ENCODE data around the gene FAM180A.
"Not testable (repeated sequence)": the region's sequence is repeated elsewhere in the genome, so short reads cannot be mapped to it uniquely, and the experiment has no call there.

FAM180A gene

DNA sequence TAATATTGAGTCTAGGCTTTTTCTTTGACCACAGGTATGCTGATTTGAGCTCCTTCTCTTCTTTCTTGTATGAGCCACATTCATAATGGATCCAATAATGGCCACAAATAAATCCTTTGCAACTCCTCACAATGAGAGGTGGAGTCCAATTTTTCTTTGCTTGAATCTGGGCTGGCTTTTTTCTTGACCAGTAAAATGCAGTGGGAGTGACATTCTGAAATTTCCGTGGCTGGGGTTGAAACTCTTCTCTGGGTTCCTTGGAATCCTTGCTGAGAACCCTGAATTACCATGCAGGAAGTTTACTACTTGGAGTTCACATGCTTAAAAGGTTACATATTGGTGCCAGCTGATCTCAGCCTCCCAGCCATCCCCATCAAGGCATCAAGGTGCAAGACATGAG lies 22.4 kb upstream of the FAM180A start:
- DNase-seq: no peak

DNA sequence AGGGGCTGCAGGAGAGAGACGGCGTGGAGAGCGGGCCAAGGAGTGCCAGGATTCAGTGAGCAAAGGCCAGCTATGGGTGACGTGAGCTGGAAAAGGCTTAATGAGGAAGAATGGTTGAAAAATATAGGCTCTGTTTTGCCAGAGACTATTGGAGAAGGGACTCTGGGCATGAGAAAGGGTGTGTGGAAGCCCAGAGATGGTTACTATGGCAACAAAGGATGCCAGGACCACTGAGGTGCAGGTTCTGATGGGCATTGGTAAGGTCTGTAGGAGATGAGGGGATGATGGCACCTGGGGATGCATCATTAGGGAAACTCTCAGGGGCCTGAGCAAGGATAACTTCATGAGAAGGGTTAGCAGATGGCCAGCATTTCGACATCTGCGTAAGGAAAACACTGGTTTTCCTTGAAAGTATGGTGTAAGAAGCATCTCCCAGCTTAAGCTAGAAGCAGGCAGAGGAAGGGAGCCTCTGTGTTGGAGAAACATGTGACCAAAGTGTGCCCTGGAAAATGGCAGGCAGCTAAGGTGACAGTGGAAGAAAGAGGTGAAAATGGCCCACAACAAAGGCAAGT lies 21.6 kb upstream of the FAM180A start:
- no peak for DNase-seq

DNA sequence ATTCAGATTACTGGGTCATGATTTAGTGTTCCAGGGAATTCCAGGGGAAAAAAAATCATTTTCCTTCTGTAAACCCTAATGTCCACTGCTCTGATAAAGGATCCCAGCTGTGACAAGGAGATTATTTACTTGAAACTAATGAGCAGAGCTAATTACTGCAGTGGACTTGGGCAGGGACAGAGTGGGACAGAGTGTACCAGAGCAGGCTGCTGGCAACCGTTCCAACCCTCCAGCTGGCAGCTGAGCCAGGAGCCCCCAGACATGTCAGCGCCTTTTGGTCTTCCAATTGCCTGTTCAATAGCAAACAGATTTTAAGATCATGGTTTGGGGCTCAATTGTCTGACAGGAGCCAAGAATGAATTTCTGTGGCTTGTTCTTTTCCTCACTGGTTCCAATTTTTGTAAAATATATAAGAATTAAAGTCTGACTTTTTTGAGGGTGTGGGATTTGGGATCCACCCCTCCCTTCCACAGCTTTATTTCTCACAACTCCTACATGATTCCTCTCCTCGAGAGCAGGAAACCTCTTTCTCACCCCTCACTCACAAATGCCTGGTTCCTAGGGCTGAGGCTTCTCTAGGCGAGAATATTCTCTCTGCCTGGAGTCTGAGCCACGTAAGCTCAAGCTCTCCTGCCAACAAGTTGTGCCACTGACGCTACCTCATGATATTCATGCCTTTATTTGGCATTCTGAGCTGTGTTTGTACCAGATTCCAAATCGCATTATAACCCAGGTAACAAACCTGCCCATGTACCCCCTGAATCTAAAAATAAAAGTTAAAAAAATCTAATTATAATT lies 20.6 kb upstream of the FAM180A start:
- no peak for DNase-seq

DNA sequence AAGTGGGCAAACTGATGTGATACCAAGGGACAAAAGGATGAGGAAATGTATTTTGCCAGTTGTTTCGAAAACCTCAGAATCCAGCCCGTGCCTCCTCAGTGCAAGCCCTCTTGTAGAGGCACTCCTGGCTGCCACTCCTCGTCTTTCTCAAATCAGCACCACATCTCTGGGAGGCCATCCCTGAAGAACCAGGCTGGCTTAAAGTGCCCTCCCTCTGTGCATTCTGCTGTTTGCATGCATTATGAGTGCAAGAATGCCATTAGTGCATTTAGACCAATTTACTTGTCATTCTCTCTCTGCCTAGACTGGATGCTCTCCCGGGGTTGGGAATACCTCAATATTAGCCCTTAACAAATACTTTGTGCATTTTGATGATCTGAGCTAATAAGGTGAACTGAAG lies 19.9 kb upstream of the FAM180A start:
- no peak for DNase-seq

DNA sequence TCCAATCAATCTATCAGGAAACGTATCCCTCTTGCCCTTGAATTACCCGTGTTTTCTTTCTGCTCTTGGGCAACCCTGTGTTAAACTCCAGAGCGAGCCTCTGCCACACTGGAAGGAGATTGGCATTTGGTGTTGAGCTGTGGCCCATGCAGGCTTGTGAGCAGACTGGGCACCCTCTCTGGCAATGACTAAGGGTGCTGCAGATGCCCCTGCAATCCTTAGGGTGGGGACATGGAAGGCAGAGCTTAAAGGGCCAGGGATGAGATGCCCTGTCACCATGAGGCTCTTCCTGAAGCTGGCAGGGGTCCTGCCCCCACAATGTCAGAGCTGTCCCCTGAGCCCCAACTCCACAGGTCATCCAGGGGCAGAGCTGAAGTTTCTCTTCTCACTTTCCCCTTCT lies 19.5 kb upstream of the FAM180A start:
- DNase-seq: no peak

DNA sequence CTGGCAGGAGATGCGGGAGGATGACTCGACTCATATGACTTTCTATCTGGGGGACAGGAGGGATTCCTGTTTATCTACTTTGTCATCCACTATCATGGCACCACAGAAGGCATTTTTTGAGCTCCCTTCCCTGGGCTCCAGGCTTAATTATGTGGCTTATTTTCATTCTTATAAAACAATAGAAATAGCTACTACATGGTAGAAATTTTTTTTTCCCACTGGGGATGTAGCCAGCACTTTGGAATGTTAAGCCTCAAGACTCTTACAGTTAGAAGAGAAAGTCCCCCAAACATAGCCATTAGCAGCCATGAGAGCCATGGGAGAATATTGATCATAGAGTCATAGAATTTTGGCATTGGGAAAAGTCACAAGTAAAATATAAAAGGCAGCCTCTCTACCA lies 14.6 kb upstream of the FAM180A start:
- no peak for DNase-seq

DNA sequence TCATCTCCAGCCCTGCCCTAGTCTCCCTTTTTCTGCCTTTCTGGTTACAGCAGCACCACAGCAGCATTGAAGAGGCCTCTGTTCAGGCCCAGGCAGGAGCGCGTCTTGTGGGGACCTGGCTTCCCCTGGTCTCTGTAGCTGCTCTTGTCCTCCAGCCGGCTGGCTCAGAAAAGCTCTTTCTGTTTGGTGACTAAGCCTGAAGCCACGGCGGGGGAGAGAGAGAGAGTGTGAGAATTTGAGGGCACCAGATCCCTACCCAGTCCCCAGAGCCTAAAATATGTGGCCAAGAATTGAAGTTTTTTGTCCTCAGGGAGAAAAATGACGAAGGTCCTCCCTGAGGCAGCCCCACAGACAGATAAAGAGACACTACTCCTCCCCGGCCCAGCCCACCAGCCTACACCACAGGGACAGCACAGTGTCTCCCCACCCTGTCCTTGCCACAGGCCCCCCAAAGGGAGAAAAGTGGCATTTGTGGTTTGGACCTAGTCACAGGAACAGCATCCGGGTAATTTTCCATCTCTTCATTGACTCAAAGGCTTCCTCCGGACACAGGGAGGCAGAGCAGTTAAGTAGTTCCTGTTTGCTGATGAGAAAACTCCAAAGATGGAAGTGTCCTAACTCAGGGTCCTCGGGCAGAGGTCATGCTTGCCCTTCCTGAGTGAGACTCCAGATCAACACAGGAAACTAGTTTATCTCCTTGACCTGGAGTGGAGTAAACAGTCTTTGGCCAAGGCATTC lies 13.3 kb upstream of the FAM180A start:
- no peak for DNase-seq

DNA sequence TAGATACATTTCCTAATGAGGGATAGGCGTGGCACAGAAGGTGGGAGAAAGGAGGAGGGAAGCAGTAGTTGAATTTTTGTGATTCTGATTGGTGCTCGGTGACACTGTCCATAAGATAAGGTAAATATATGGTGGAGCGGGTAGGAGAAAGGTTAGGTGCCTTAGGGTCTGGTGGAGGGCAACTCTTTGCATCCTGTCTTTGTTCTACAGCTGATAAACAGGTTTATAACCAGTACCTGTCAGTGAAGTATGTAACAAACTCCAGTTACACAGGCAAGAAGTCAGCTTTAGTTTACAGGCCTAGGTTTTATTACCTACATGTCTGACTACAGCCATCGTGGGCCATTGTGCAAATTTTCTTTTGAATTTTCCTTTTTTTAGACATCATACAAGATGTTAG lies 10.9 kb upstream of the FAM180A start:
- DNase-seq: no peak

DNA sequence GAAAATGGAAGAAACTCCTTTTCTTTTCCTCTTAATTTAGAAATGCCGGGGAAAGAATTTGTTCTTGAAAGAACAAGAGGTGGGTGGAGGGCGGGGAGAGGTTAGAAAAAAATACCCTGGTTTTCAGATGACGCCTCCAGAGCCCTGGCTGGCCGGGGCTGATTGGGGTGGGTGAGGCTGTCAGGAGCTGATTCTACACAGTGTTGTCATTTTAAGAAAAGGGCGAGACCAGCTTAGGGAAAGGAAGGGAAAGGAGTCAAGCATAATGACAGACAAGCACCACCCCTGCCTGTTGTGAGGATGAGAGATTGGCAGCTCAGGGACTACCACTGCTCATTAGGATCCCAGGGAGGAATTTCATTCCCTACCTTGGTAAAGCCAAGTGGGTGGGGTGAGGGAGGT lies 9.9 kb upstream of the FAM180A start:
- no peak for DNase-seq

DNA sequence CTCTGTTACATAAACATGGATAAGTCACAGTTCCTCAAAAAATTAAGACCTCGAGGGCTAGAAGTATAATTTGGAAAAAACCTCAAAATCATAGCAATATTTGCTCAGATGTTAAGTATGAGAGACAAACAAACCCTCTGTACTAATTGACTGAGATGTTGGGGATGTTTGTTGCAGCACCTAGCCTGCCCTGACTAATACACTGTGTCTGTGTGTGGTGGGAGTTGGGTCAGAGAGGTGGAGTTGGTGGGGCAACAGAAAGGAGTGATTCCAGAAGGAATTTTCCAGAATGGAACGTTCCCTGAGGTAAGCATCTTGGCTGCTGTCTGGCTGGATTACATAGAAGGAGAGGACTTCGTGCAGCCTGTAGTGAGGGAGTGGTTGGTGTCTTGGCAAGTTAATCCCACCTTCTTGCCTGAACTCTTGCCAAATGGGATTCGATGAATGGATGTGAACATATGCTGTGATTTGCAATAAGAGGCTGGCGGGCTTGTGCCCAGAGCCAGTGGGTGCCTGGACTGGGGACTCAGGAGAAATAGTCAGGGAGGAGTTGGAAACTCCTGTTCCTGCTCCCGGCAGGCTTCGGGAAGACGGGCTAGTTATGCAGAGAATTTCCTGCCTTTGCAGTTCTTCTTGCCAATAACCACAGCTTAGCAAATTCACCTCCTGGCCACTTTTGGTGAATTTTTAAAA lies 9.3 kb upstream of the FAM180A start:
- DNase-seq: no peak

DNA sequence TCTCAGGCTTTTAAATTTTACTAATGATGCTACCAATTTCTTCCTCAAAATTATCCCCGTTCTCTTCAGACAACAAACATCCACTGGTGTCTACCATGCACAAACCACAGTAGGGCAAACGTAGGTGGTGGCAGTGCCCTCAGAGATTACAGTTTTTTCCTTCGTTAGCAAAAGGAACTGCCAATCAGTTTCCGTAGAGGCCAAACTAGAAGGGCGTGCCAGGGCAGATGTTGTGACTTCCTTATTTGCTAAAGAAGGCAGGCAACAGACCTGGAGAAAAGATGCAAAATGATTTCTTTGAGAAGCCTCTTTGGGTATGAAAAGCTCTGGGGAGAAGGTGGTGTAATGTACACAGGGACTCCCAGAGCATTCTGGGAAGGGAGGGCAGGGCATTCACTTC lies 7.6 kb upstream of the FAM180A start:
- no peak for DNase-seq

DNA sequence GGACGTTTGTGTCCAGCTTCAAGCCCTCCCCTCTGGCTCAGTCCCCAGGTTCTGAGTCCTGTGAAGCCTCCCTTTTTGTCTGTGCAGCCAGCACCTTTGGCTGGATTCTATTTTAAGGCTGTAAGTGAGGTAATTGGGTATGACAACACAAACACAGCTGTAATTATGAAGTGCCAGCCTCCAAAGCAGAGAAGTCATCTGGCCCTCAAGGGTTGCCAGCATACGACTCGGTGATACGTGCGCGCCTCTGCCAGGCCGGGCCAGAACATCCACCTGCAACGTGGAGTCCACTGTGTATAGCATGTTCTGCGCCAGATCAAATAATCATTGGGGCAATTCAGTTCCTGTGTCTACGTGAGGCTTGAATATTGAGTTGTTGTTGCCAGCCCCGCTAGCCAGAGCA lies 6.7 kb upstream of the FAM180A start:
- DNase-seq: no peak

DNA sequence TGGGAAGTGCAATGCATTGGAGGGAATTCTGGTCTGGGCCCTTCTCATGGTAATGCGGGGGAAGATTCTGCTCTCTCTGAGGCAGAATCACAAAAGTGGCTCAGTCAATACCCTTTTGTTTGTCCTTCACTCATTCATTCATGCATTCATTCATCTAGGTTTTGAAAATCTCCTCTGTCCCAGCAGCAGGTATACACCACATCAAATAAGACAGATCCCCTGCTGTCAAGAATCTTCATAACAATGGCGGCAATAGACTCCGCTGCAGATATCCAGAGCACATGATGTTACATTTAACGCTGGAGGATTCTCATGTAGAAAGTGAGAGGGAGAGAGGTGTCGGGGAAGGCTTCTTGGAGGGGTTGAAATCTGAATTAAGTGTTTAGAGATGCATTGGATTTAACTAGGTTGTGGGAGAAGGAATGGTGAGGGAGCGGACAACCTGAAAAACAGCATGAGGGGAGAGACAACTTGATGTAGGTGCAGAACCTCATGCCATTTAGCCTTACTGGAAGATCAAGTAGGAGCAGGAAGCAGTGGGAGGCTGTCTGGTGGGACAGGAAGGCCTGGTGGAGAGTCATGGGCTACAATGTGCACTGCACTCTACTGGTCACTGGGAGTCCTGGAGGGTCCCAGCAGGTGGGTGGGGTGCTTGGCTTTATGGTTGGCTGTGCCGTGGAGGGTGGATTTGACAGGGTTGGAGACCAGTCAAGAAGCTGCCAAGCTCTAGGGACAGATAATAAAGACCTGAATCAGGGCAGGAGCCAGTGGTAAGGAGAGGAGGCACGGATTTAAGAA lies 5.2 kb upstream of the FAM180A start:
- no peak for DNase-seq

DNA sequence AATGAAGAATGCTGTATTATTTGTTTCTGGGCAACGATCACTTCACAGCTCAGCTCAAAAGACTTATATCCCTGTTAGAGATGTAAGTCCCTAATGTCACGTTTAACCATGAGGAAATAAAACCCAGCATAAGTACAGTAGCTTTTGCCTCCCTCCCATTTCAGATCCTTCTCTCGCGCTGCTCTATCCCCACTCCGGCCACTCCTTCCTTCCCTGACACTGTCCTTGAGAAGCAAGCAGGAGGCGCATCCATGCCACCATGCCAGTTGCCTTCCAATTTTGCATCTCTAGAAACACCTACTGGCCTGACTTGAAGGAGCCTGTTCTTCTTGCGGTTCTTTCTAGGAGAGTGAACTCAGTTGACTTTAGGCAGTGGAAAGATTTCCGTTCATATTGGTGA lies 1.2 kb downstream of the FAM180A start:
- no peak for DNase-seq

DNA sequence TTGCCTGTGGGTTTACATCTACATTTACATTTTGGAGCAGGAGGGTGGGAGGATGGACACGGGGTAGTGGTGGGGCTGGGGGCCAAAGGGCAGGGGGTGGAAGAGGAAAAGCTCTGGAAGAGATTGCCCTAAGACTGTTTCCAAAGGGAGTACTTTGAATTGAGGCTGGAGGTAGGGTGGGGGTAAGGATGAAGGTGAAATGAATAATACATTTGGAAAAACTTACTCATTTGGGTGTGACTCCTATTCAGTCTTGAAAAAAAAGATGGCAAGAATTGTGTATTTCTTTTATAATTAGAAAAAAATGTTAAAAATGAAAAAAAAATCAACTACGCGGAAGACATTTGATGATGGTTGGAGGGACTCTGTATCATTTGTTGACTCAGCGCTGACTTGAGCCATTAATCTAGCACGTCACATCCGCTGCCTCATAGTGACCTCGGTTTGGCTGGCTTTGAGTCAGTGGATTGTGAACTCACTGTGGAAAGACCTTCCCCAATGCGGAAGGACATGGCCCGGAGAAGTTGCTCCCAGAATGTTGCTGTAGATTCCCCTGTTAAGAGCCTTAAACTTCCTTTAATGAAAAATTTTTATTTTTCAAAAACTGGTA lies 2.8 kb downstream of the FAM180A start:
- DNase-seq: no peak

DNA sequence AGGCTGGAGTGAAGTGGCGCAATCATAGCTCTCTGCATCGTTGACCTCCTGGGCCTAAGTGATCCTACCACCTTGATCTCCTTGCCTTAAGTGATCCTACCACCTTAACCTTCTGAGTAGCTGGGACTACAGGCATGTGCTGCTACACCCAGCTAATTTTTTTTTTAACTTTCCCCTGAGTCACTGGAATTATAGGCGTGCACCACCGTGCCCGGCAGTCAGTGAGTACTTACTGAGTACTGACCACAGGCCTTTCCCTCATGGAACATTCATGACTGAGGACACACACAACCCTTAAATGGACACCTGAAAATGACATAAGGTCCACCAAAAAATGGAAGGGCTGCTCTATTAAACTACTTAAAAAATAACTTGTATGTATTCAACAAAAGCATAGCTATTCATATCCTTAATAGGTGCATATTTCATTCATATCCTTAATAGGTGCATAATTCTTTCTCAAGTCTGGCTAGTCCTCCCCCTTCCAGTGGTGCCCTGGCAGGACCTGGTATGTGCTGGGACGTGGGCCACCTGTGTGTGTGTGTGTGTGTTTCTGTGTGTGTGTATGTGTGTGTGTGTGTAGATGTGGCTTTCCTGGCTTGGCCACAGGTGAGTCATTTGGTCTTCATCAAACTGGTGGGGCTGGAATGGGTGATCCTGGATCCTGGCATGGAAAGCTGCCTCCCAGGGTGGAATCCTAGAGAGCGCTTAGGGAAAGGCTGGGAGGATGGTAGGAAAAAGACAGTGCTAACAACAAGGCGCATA lies 3.5 kb downstream of the FAM180A start:
- DNase-seq: no peak

DNA sequence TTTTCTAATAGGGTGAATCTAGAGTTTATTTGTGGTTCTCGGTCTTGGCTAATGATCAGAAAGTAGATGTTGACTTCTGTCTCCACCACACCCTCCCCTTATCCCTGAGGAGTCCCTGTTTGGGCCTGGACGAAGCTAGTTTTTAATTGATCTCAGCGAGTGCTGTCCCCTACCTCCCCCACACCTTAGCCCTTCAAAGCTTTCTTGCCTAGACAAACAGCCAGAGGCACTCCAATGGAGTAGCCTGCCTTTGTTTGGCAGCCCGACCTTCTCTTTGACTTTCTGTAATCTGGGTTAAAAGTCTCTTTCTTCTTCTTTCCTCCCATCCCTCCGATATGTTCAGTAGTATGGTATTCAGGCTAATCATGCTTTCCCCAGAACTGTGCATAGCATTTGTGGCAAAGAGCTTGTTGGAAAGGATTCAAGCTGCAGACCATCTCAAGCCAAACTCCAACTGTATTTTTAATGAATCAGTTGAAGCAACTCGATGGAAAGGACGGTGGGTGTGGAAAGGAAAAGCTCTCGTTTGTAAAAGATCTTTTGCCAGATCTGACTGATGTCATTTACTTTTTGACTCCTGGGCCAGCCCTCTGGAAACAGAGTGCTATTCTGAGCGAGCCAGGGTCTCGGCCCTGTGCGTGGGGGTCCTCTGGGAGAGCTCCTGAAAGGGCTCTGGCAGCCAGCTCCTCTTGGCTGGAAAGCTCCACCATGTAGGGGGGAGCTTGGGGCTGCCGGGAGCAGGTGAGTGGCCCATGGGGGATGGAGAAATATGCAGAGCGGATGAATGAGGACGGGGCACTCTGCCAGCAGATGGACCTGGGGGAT lies 4.5 kb downstream of the FAM180A start:
- no peak for DNase-seq

DNA sequence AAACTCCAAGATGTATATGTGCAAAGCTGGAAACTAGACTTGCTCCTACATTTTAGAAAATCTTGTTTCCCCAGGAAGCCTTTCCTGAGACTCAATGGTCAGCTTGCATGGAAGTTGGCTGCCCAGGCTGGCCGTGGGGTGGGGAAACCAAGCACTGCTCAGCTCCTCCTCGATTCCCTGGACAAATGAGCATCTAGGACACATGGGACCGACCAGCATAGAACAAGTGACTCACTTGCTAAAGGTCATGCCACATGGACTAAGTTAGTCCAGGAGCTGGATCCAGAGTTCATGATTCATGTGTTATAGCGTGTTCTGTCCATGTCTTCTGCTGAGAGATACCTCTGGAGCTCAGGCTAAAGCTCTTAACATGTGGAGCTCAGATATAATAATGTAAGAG lies 6.2 kb downstream of the FAM180A start:
- no peak for DNase-seq

DNA sequence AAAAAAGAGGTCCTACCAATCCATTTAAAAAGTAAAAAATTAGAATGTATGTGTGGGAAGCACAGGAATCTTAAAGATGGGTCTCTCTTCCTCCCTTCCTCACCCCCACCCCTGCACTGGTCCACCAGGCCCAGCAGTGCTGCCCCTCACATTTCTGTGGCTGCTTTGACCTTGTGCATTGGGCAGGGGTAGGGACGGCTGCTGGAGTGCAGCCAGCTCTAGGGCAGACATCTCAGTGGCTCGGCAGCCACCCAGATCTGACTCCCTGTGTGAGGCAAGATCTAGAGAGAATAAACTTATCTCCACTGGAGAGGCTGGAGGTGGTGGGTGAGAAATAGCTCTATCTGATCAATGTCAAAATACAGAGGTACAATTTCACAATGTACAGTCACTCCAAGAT lies 6.7 kb downstream of the FAM180A start:
- DNase-seq: no peak

DNA sequence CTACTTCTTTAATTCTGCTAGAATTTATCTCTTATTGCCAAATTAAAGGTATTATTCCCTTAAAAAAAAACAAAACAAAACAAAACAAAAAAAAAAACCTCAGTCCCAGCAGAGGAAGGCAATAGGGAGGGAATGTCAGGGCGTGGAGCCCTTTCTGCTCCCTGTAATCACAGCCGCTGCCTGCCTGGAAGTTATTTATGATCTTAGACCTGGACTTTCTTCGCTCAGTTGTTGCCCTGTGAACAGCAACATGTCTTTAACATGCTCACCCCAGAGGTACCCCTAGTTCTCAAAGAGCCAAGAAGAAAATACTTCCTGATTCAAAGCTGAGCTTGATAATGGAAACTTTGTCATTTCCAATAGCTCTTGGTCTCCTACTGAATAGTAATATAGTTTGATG lies 7.7 kb downstream of the FAM180A start:
- DNase-seq: no peak

DNA sequence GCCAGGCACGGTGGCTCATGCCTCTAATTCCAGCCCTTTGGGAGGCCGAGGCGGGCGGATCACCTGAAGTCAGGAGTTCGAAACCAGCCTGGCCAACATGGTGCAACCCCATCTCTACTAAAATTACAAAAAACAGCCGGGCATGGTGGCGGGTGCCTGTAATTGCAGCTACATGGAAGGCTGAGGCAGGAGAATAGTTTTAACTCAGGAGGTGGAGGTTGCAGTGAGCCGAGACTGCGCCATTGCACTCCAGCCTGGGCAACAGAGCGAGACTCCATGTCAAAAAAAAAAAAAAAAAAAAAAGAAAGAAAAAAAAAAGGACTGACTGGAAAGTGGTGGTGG lies 11.3 kb downstream of the FAM180A start:
- not testable (repeated sequence) for DNase-seq

Measured in activated gamma-delta T cell treated with Interleukin-2 at 50 U/mL for 16 hours (primary cell).